SH-SY5Y (cell line): ENCODE results near the gene EP300.

Source experiments
- GATA2 ChIP-seq: IDR thresholded peaks from 2 replicates; pipeline ENCODE4 v1.6.1; 2011; ENCODE audit warnings: mild to moderate bottlenecking, low read depth, low read length
- GATA3 ChIP-seq: IDR thresholded peaks from 2 replicates; pipeline ENCODE4 v1.6.1; 2011; ENCODE audit warnings: low read depth, mild to moderate bottlenecking, low read length, moderate library complexity

GRCh38 chr22:41085842-41086241 lies 6.5 kb upstream of the EP300 start:
- TF ChIP-seq GATA2: no peak
- TF ChIP-seq GATA3: no peak
